ENCODE data around the gene GNAZ.

Gene GNAZ

DNA sequence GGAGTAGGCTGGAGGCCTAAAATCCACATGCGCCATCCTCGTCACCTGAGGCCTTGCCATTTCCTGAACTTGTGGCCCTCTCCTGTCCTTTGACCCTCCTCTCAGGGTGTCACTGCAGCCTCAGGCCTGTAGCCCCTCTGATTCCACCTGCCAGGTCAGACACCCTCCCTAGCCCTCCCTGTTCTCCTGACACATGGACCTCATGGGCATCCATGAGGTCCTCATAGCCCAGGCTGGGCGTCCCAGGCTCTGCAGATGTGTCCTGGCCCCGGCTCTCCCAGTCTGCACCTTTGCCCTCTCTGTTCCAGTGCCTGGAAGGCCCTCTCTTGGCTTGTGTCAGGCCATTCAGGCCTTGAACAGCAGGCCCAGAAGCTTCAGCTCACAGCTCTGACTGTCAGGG lies 90.7 kb downstream of the GNAZ start:
- DNase-seq = no peak

DNA sequence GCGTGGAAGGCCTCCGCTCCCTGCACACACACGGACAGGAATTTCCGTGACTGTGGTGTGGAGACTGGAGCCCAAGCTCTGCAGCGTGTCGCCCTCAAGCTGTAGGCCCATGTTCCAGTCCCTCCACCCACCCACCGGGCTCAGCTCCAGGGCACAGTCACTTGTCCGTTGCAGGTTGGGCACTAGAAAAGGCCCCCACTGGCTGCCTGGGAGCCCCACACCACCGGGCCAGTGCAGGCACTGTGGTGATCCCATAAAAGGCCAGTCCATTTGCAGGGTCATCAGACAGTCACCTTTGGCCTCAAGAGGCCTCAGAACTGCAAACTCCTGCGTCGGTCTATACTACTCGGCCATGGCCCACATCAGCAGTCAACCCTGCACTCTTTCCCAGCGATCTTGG lies 91.3 kb downstream of the GNAZ start:
- no peak for DNase-seq

DNA sequence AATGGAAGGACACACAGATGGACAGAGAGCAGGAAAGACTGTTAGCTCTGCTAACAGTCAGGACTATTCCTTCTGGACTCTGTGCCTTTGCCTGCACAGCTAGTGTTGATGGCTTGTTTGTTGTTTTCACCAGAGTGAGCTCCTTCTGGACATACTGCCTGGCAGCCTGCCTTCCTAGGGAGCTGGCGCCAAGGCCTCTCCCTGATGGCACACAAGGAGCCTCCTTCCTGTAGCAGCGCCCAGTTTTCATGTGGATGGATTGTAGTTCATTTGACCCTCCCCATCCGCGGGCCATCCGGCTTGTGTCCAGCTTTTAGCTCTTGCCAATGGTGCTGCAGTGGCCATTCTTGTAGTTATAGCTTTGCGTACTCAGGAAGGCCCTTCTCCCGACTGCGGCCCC lies 93.3 kb downstream of the GNAZ start:
- DNase-seq = no peak

DNA sequence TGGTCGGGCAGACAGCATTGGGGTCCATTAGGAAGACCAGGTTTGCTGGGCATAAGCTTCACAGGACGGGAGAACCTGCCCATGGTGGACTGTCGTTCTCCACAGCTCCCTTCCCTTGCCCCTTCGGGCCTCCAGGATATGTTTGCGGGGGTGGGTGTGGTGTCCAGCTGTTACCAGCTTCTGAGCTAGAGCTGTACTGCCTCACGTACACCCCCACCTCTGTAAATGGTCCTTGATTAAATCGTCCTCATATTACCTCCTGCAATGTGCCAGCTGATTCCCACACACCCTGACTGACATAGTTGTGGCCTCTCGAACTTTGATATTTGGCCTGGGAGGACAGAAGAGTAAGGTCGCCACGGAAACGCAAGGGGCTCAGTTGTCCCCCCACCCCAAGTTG lies 93.8 kb downstream of the GNAZ start:
- no peak for DNase-seq

DNA sequence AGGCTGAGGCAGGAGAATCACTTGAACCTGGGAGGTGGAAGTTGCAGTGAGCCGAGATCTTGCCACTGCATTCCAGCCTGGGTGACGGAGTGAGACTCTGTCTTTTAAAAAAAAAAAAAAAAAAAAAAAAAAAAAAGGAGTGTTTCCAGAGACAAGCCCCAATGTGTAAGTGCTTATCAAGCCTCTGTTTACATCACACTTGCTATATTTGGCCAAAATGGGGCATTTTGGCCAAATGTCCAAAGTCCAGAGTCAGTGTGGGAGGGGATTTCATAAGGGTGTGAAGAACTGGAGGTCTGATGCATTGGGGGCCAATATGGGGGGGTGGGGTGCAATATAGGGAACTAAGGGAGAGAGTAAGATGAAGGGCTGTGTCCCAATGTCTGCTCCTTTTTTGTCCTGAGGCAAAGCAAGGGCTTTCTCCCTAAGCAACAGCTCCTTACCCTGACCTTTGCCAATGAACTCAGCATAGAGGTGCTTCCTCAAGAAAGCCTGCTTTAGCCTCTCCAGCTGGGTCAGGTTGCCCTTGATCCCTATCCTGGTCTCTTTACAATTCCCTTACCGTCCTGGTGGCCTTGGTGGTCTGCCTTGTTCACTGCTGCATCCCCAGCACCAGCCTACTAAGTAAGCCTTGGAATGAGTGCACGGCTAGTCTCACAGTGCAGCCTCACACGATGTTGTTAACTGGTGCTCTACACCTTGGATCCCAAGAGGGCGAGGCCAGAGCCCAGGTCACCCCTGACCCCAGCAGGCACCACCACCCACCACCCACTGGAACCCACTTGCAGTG lies 95.9 kb downstream of the GNAZ start:
- DNase-seq = no peak

DNA sequence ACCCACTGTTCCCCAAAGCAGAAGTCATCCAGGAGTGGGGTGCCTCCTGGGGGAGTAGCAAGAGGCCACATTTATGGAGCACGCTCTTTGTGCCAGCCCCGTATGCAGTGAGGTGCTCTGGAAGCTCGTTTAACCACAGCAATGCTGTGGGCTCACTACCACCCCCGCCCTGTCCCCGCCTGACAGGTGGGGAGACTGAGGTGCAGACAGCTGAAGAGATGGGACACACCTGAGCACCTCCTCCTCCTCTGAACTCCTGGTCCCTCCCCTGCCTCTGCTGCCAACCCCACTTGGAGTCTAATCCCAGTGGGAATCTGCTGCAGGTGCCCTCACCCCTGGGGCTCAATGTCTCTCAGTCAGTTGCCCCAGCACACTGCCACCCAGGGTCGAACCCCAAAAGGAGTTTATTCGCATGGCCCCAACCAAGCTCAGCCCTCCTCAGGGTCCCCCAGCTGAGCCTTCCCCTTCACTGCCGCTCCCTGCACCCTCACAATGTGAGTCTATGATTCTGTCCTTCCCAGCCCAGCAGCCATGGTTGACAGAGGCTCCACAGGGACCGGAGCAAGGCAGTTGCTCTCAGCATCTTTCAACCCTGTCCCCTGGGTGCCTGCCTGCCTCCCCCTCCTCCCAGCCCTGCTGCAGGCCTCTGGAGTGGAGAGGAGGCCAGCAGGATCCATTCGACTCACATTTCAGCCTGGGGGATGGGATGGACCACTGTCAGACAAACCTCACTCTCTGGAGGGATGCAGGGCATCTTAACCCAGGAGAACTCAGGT lies 96.7 kb downstream of the GNAZ start:
- no peak for DNase-seq

DNA sequence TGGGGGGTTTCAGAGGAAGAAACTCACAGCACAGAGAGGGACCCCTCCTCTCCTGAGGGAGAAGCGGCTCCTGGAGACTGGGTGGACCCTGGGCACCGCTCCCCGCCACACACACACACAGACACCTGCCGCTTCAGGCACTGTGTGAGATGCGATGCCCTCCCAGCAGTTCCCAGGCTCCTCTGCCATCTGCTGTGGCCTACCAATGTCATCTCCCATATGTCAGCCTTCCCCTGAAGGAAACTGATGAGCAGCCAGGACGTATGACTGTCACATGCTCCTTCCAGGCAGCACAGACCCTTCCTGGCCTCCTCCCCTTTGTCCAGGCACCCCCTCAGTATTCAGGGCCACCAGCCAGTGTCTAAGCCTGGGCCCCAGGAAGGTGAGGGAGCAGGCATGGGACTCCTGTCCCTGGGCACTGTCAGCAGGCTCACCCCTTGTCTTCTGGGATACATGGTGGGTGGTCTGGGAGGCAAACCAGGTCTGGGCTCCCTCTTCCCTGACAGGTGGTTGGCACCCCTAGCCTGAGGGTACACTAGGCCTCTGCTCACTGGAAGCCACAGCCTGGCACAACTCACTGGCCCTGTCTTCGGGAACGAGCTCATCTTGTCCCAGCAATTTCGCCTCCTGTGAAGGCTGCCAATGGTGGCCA lies 98.2 kb downstream of the GNAZ start:
- no peak for DNase-seq

DNA sequence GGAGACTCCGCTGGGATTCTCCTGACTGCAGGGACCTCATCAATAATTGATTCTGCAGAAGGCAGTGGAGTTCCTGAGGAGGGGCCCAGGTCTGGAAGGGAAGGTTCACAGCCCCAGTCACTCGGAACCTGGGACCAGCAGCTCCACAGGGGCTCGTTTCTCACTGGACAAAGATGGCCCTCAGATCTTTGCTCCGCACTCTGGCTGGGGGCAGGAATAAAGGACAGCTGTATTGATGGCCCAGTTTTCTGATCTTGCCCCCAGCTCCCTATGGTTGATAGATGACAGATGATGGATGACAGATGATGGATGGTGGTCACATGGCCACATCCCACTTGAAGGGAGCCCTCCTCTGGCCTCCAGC lies 98.7 kb downstream of the GNAZ start:
- DNase-seq = no peak

Data from NCI-H526 (cell line).